A673 (cell line): ENCODE measurements around the gene PHF2. TPM values are rescaled to one million over a fixed set of nuclear protein-coding genes. Genes with fewer than 3 reads are reported as not detected.
A peak's percentile ranks its signal among the peaks of the same experiment; 100 is the strongest.

ENCODE experiments used
- BruUV-seq: library from RNA; stranded (reverse); fragments of 400-500 nt; replicated peaks from 2 replicates; lab custom pipeline; 2021; lab: Mats Ljungman, UMichigan
- CTCF ChIA-PET: fragments of 300-600 bp; sonication (Branson Sonifier 250); formaldehyde crosslinking; loops from one replicate; lab custom pipeline; 2022; ENCODE audit warnings: antibody characterized with exemption; lab: Charles Lee
- POLR2A ChIA-PET: fragments of 300-600 bp; sonication (Branson Sonifier 250); formaldehyde crosslinking; loops from one replicate; lab custom pipeline; 2022; ENCODE audit warnings: antibody characterized with exemption; ENCODE audit not compliant: low non-redundant PET; lab: Charles Lee
- DNase-seq: peaks from one replicate; pipeline ENCODE4 v3.0.0-alpha.2; 2015; ENCODE audit warnings: low spot score
- H3K27ac ChIP-seq: fragments of 200-600 bp; sonication (generic); 2 replicates; pipeline ENCODE4 v1.5.1; 2016; ENCODE audit warnings: mixed run types, low read depth, mild to moderate bottlenecking, mixed read lengths, antibody characterized with exemption, low read length; ENCODE audit not compliant: poor library complexity, severe bottlenecking
- H3K27me3 ChIP-seq: fragments of 200-600 bp; sonication (generic); replicated peaks from 2 replicates; pipeline ENCODE4 v1.6.1; 2017; ENCODE audit warnings: mixed run types, low read depth, mild to moderate bottlenecking, mixed read lengths, antibody characterized with exemption, low read length; ENCODE audit not compliant: insufficient read depth, poor library complexity
- H3K36me3 ChIP-seq: fragments of 200-600 bp; sonication (generic); 2 replicates; pipeline ENCODE4 v1.6.1; 2016; ENCODE audit warnings: mixed run types, mild to moderate bottlenecking, mixed read lengths, antibody characterized with exemption, low read length; ENCODE audit not compliant: insufficient read depth, poor library complexity, severe bottlenecking
- H3K4me1 ChIP-seq: fragments of 200-600 bp; sonication (generic); 2 replicates; pipeline ENCODE4 v1.6.1; 2017; ENCODE audit warnings: mixed run types, mild to moderate bottlenecking, mixed read lengths, antibody characterized with exemption, low read length; ENCODE audit not compliant: insufficient read depth, poor library complexity, severe bottlenecking
- H3K4me3 ChIP-seq: fragments of 200-600 bp; sonication (generic); 2 replicates; pipeline ENCODE4 v1.5.1; 2016; ENCODE audit warnings: low read depth, mixed run types, mild to moderate bottlenecking, mixed read lengths, low read length; ENCODE audit not compliant: poor library complexity, severe bottlenecking
- H3K9me3 ChIP-seq: fragments of 200-600 bp; sonication (generic); 2 replicates; pipeline ENCODE4 v1.6.1; 2016; ENCODE audit warnings: mixed run types, low read depth, mild to moderate bottlenecking, mixed read lengths, antibody characterized with exemption, low read length; ENCODE audit not compliant: poor library complexity, severe bottlenecking
- CTCF ChIP-seq: fragments of 300-800, 200-600 bp; sonication (generic); conservative IDR thresholded peaks from 2 replicates; pipeline ENCODE4 v1.5.1; 2017; ENCODE audit warnings: low read depth, mild to moderate bottlenecking, antibody characterized with exemption, low read length, moderate library complexity, mixed read lengths
- EZH2 ChIP-seq: fragments of 200-600 bp; sonication (generic); IDR thresholded peaks from 2 replicates; pipeline ENCODE4 v1.6.1; 2017; ENCODE audit warnings: borderline replicate concordance, low read depth, mild to moderate bottlenecking, mixed read lengths, antibody characterized with exemption, low read length; ENCODE audit not compliant: poor library complexity, severe bottlenecking
- intact Hi-C: fragments of 100-400 bp; cut with micrococcal nuclease; formaldehyde crosslinking; loops from one replicate; pipeline ENCODE4 v1.10.0; 2022; ENCODE audit not compliant: unreplicated experiment
- total RNA-seq: library from RNA; stranded (reverse); gene quantifications from 2 replicates; pipeline ENCODE4 v1.2.3, GENCODE V29; 2021

PHF2 gene
- total RNA-seq, 1 experiment from 2014 or later, result 32.7 TPM

- TF ChIP-seq EZH2 (no peak), CTCF (no peak)
- DNase-seq, result no peak
- Histone ChIP-seq H3K9me3 (peaks cover 10% of the 10 kb centered on the region), H3K4me1 (no peaks in the 10 kb centered on the region), H3K4me3 (no peak overlapping the region), H3K27me3 (no peaks in the 10 kb centered on the region), H3K36me3 (no peaks in the 10 kb centered on the region), H3K27ac (no peak overlapping the region)
- intact Hi-C loops, result loop anchor here (2.0 kb wide), 1 partner anchor 319 kb away; no protein-coding TSS in a partner anchor
- no TSS peak for BruUV-seq
- ChIA-PET POLR2A (no interaction called here), CTCF (no interaction called here)
Observed at GRCh38 chr9:93684161-93684765, 107.9 kb downstream of the PHF2 start.

- Histone ChIP-seq H3K36me3 (no peaks in the 10 kb centered on the region), H3K27me3 (no peaks in the 10 kb centered on the region), H3K9me3 (peaks cover 10% of the 10 kb centered on the region), H3K4me3 (no peak overlapping the region), H3K4me1 (no peaks in the 10 kb centered on the region), H3K27ac (no peak overlapping the region)
- no TSS peak for BruUV-seq
- intact Hi-C loops, result loop anchor here (2.0 to 5.0 kb wide), 2 partner anchors 318 to 527 kb away; no protein-coding TSS in a partner anchor
- POLR2A ChIA-PET, result no interaction called here
- TF ChIP-seq EZH2 (no peak), CTCF (peak; percentile 48)
- peak; percentile 29 for DNase-seq
- CTCF ChIA-PET, result no interaction called here
Observed at GRCh38 chr9:93684806-93685543, 108.6 kb downstream of the PHF2 start.

GRCh38 chr9:93686127-93686879 lies 109.9 kb downstream of the PHF2 start:
- Histone ChIP-seq H3K4me1 (no peaks in the 10 kb centered on the region), H3K36me3 (no peaks in the 10 kb centered on the region), H3K27me3 (no peaks in the 10 kb centered on the region), H3K27ac (no peak overlapping the region), H3K4me3 (no peak overlapping the region), H3K9me3 (peaks cover 20% of the 10 kb centered on the region)
- ChIA-PET POLR2A (no interaction called here), CTCF (no interaction called here)
- DNase-seq, result no peak
- TF ChIP-seq CTCF, result no peak
- TF ChIP-seq EZH2, result no peak
- intact Hi-C loops, result loop anchor here (5.0 kb wide), 1 partner anchor 526 kb away; no protein-coding TSS in a partner anchor
- no TSS peak for BruUV-seq
